ENCODE results near the gene SOX5. TPM values are rescaled to one million over a fixed set of nuclear protein-coding genes. Genes with fewer than 3 reads are reported as not detected.
"Not testable (repeated sequence)": the region's sequence is repeated elsewhere in the genome, so short reads cannot be mapped to it uniquely, and the experiment has no call there.

The SOX5 gene
- polyA plus RNA-seq, 1 donor: 3.5 TPM

DNA sequence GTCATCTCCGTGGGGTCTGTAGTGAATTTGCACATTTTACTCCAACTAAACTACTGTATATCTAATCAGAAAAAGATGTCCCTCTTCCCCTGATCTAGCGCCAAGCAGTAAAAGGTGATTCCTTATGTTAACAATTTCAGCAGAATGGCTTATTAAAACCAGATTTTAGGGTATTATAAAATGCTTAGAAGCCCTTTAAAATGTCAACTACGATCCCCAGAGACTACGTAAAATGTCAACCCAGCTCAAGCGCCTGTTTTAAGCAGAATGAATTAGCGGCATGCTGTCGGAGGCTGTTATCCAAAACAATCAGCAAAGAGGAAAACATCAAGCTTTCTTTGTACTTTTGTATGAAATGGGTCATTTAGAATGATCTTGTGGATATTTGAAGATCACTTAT, 408.9 kb downstream of the SOX5 start:
- Histone ChIP-seq H3K36me3 (ENCODE audit: control insufficient read depth, insufficient read depth, low read length) (no peaks in the 10 kb centered on the region), H3K4me1 (ENCODE audit: control insufficient read depth, insufficient read depth, low read length) (no peaks in the 10 kb centered on the region), H3K9me3 (ENCODE audit: control insufficient read depth, low read depth, low read length) (no peaks in the 10 kb centered on the region), H3K27ac (ENCODE audit: low read length) (no peak overlapping the region), H3K4me3 (ENCODE audit: low read length) (no peak overlapping the region), H3K27me3 (ENCODE audit: control insufficient read depth, insufficient read depth, low read length) (no peaks in the 10 kb centered on the region)
- DNase-seq: no peak
- WGBS (ENCODE audit: insufficient coverage, low lambda C conversion rate): 92% methylated on average over 2 of the region's 7 CpGs

DNA sequence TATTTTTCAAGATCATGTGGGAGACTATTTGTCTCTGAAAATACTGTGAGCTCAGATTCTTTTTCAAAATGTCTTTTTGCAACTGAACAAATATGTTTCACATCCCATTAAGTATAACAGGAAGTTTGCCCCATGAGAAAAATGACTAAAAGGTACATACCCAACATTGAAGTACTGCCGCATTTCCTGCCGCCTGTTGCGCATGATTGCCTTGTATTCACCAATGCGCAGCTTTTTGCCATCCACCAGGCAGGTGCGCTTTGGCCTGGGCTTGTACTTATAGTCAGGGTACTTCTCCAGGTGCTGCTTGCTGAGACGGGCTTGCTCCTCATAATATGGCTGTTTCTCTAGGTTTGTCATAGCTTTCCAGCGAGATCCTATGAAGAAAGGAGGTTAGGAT, 413.2 kb downstream of the SOX5 start:
- H3K36me3 ChIP-seq (ENCODE audit: control insufficient read depth, insufficient read depth, low read length): no peaks in the 10 kb centered on the region
- no peak overlapping the region for H3K27ac ChIP-seq (ENCODE audit: low read length)
- no peaks in the 10 kb centered on the region for H3K27me3 ChIP-seq (ENCODE audit: control insufficient read depth, insufficient read depth, low read length)
- no peaks in the 10 kb centered on the region for H3K4me1 ChIP-seq (ENCODE audit: control insufficient read depth, insufficient read depth, low read length)
- no CpG with 5 or more reads among the region's 7 CpGs for WGBS (ENCODE audit: insufficient coverage, low lambda C conversion rate)
- H3K9me3 ChIP-seq (ENCODE audit: control insufficient read depth, low read depth, low read length): no peaks in the 10 kb centered on the region
- H3K4me3 ChIP-seq (ENCODE audit: low read length): no peak overlapping the region
- no peak for DNase-seq

DNA sequence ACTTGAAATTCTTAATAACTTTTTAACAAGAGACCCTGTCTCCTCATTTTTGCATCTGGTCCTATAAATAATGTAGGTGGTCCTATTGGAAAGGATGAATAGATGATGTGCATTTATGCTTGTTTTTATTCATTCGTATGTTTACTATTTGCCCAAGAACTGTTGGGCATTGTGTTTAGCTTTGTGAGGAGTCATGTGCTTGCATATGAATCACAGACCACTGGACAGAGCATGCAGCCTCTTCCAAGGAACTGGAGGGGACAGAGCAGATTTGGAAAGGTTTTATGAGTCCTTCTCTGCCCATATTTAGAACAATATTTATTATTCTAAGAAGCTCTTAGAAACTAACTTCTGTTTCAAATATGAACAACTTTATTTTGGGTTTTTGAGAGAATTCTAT, 414.0 kb downstream of the SOX5 start:
- H3K9me3 ChIP-seq (ENCODE audit: control insufficient read depth, low read depth, low read length): peaks cover 2% of the 10 kb centered on the region
- no peaks in the 10 kb centered on the region for H3K36me3 ChIP-seq (ENCODE audit: control insufficient read depth, insufficient read depth, low read length)
- H3K4me3 ChIP-seq (ENCODE audit: low read length): no peak overlapping the region
- H3K27ac ChIP-seq (ENCODE audit: low read length): no peak overlapping the region
- WGBS (ENCODE audit: insufficient coverage, low lambda C conversion rate): no CpG with 5 or more reads among the region's 1 CpG
- no peak for DNase-seq
- H3K27me3 ChIP-seq (ENCODE audit: control insufficient read depth, insufficient read depth, low read length): no peaks in the 10 kb centered on the region
- no peaks in the 10 kb centered on the region for H3K4me1 ChIP-seq (ENCODE audit: control insufficient read depth, insufficient read depth, low read length)

GRCh38 chr12:23534196-23534595, 415.3 kb downstream of the SOX5 start:
- no peak overlapping the region for H3K27ac ChIP-seq (ENCODE audit: low read length)
- H3K9me3 ChIP-seq (ENCODE audit: control insufficient read depth, low read depth, low read length): peaks cover 2% of the 10 kb centered on the region
- no peak for DNase-seq
- whole genome bisulfite sequencing (ENCODE audit: insufficient coverage, low lambda C conversion rate): no CpG with 5 or more reads among the region's 8 CpGs
- H3K4me1 ChIP-seq (ENCODE audit: control insufficient read depth, insufficient read depth, low read length): no peaks in the 10 kb centered on the region
- no peaks in the 10 kb centered on the region for H3K27me3 ChIP-seq (ENCODE audit: control insufficient read depth, insufficient read depth, low read length)
- no peak overlapping the region for H3K4me3 ChIP-seq (ENCODE audit: low read length)
- no peaks in the 10 kb centered on the region for H3K36me3 ChIP-seq (ENCODE audit: control insufficient read depth, insufficient read depth, low read length)

GRCh38 chr12:23533699-23534098, 415.8 kb downstream of the SOX5 start:
- H3K27me3 ChIP-seq (ENCODE audit: control insufficient read depth, insufficient read depth, low read length): no peaks in the 10 kb centered on the region
- H3K9me3 ChIP-seq (ENCODE audit: control insufficient read depth, low read depth, low read length): peaks cover 2% of the 10 kb centered on the region
- no peak overlapping the region for H3K4me3 ChIP-seq (ENCODE audit: low read length)
- no peaks in the 10 kb centered on the region for H3K36me3 ChIP-seq (ENCODE audit: control insufficient read depth, insufficient read depth, low read length)
- H3K4me1 ChIP-seq (ENCODE audit: control insufficient read depth, insufficient read depth, low read length): no peaks in the 10 kb centered on the region
- no CpG with 5 or more reads among the region's 1 CpG for WGBS (ENCODE audit: insufficient coverage, low lambda C conversion rate)
- no peak for DNase-seq
- no peak overlapping the region for H3K27ac ChIP-seq (ENCODE audit: low read length)

- DNase-seq: no peak
- H3K27me3 ChIP-seq (ENCODE audit: control insufficient read depth, insufficient read depth, low read length): no peaks in the 10 kb centered on the region
- H3K4me1 ChIP-seq (ENCODE audit: control insufficient read depth, insufficient read depth, low read length): no peaks in the 10 kb centered on the region
- no peaks in the 10 kb centered on the region for H3K36me3 ChIP-seq (ENCODE audit: control insufficient read depth, insufficient read depth, low read length)
- peaks cover 2% of the 10 kb centered on the region for H3K9me3 ChIP-seq (ENCODE audit: control insufficient read depth, low read depth, low read length)
- H3K27ac ChIP-seq (ENCODE audit: low read length): no peak overlapping the region
- no peak overlapping the region for H3K4me3 ChIP-seq (ENCODE audit: low read length)
These were observed 416.2 kb downstream of the SOX5 start for GRCh38 chr12:23533265-23533664.

DNA sequence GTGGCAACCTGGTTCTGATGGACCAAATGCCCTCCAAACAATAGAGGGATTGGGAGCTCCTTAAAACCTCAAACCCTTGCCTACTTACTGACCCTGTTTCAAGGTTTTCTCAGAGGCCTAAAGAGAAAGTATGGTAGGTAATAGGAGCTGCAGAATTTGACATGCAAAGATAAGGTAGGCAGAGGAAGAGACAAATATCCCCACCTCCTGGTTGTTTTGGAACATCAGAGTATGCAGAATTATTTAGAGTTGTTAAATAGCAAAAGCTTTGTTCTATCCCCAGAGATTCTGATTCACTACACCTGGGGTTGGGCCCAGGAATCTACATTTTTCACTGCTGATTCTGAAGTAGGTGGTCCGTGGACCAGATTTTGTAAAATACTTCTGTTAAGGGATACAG, 421.2 kb downstream of the SOX5 start:
- H3K4me3 ChIP-seq (ENCODE audit: low read length): no peak overlapping the region
- WGBS (ENCODE audit: insufficient coverage, low lambda C conversion rate): no CpG with 5 or more reads among the region's 1 CpG
- H3K27me3 ChIP-seq (ENCODE audit: control insufficient read depth, insufficient read depth, low read length): no peaks in the 10 kb centered on the region
- no peak overlapping the region for H3K27ac ChIP-seq (ENCODE audit: low read length)
- peaks cover 2% of the 10 kb centered on the region for H3K9me3 ChIP-seq (ENCODE audit: control insufficient read depth, low read depth, low read length)
- no peaks in the 10 kb centered on the region for H3K36me3 ChIP-seq (ENCODE audit: control insufficient read depth, insufficient read depth, low read length)
- no peaks in the 10 kb centered on the region for H3K4me1 ChIP-seq (ENCODE audit: control insufficient read depth, insufficient read depth, low read length)
- DNase-seq: no peak

DNA sequence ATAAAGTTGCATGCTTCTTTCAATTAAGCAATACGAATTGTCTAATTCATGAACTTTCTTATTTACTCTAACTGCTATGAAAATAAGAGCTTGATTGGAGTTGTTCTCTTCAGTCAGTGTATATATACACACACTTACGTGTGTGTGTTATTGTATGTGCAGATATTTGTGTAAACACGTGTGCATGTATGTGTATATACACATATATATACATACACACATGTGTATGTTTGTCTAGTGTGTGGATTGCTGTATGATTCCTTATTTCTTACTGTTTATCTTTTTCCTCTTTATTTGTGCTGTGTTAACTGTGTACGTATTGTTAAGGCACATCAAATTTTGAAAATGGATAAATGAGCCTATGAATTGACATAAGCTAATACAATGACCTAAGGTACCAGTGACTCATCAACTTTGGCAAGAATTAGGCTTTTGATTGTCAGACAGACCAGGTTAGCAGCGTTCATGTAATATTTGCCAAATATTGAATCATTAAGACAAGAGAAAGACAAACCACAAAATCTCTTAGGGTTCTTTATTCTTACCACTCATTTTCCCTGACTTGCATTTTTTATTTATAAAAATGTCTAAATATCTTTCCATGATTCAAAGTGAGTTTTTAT, 423.9 kb downstream of the SOX5 start:
- Histone ChIP-seq H3K36me3 (ENCODE audit: control insufficient read depth, insufficient read depth, low read length) (no peaks in the 10 kb centered on the region), H3K9me3 (ENCODE audit: control insufficient read depth, low read depth, low read length) (peaks cover under 1% of the 10 kb centered on the region), H3K27me3 (ENCODE audit: control insufficient read depth, insufficient read depth, low read length) (no peaks in the 10 kb centered on the region), H3K4me3 (ENCODE audit: low read length) (no peak overlapping the region), H3K4me1 (ENCODE audit: control insufficient read depth, insufficient read depth, low read length) (no peaks in the 10 kb centered on the region), H3K27ac (ENCODE audit: low read length) (no peak overlapping the region)
- DNase-seq: no peak
- WGBS (ENCODE audit: insufficient coverage, low lambda C conversion rate): 83% methylated on average over 2 of the region's 5 CpGs

GRCh38 chr12:23523339-23523738, 426.1 kb downstream of the SOX5 start:
- Histone ChIP-seq H3K4me1 (ENCODE audit: control insufficient read depth, insufficient read depth, low read length) (no peaks in the 10 kb centered on the region), H3K27ac (ENCODE audit: low read length) (no peak overlapping the region), H3K4me3 (ENCODE audit: low read length) (no peak overlapping the region), H3K27me3 (ENCODE audit: control insufficient read depth, insufficient read depth, low read length) (no peaks in the 10 kb centered on the region), H3K36me3 (ENCODE audit: control insufficient read depth, insufficient read depth, low read length) (no peaks in the 10 kb centered on the region), H3K9me3 (ENCODE audit: control insufficient read depth, low read depth, low read length) (no peaks in the 10 kb centered on the region)
- WGBS (ENCODE audit: insufficient coverage, low lambda C conversion rate): 93% methylated on average over 2 of the region's 2 CpGs
- DNase-seq: no peak

DNA sequence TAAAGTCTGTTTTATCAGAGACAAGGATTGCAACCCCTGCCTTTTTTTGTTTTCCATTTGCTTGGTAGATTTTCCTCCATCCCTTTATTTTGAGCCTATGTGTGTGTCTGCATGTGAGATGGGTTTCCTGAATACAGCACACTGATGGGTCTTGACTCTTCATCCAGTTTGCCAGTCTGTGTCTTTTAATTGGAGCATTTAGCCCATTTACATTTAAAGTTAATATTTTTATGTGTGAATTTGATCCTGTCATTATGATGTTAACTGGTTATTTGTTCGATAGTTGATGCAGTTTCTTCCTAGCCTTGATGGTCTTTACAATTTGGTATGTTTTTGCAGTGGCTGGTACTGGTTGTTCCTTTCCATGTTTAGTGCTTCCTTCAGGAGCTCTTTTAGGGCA, 430.0 kb downstream of the SOX5 start:
- H3K27me3 ChIP-seq (ENCODE audit: control insufficient read depth, insufficient read depth, low read length); H3K4me1 ChIP-seq (ENCODE audit: control insufficient read depth, insufficient read depth, low read length); H3K27ac ChIP-seq (ENCODE audit: low read length); H3K9me3 ChIP-seq (ENCODE audit: control insufficient read depth, low read depth, low read length); H3K4me3 ChIP-seq (ENCODE audit: low read length); H3K36me3 ChIP-seq (ENCODE audit: control insufficient read depth, insufficient read depth, low read length); DNase-seq: not testable (repeated sequence)
- WGBS (ENCODE audit: insufficient coverage, low lambda C conversion rate): no CpG with 5 or more reads among the region's 1 CpG

DNA sequence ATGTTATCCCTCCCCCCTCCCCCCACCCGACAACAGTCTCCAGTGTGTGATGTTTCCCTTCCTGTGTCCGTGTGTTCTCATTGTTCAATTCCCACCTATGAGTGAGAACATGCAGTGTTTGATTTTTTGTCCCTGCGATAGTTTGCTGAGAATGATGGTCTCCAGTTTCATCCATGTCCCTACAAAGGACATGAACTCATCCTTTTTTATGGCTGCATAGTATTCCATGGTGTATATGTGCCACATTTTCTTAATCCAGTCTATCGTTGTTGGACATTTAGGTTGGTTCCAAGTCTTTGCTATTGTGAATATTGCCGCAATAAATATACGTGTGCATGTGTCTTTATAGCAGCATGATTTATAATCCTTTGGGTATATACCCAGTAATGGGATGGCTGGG, 433.7 kb downstream of the SOX5 start:
- not testable (repeated sequence) for H3K4me3 ChIP-seq (ENCODE audit: low read length); H3K9me3 ChIP-seq (ENCODE audit: control insufficient read depth, low read depth, low read length); DNase-seq; H3K36me3 ChIP-seq (ENCODE audit: control insufficient read depth, insufficient read depth, low read length); H3K27ac ChIP-seq (ENCODE audit: low read length); H3K4me1 ChIP-seq (ENCODE audit: control insufficient read depth, insufficient read depth, low read length); H3K27me3 ChIP-seq (ENCODE audit: control insufficient read depth, insufficient read depth, low read length)
- no CpG with 5 or more reads among the region's 6 CpGs for WGBS (ENCODE audit: insufficient coverage, low lambda C conversion rate)
